ENCODE measurements around the gene KCNC2. TPM values are rescaled to one million over a fixed set of nuclear protein-coding genes. Genes with fewer than 3 reads are reported as not detected.

Gene KCNC2
- total RNA-seq, 2 donors from 2014 or later, result 0.26 TPM; not detected in 1

DNA sequence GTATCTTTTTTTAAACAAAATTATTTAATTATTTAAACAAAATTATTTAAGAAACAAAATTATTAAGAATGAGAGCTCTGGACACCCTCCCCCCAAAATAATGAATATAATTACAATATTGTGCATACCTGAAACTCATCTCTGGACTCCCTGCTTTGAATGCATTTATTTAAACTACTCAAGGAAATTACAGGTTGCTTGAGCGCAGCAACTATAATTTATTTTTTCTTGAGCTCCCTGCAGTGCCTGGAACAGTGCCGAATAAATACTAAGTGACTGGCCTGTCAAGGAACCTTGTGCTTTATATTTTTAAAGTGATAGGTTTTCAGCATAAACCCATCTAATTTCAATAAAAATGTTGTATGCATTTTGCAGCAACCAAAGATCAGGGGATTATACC, 93.9 kb downstream of the KCNC2 start:
- no peak for DNase-seq
- intact Hi-C loops (cut with DNase I), result no loop called here

DNA sequence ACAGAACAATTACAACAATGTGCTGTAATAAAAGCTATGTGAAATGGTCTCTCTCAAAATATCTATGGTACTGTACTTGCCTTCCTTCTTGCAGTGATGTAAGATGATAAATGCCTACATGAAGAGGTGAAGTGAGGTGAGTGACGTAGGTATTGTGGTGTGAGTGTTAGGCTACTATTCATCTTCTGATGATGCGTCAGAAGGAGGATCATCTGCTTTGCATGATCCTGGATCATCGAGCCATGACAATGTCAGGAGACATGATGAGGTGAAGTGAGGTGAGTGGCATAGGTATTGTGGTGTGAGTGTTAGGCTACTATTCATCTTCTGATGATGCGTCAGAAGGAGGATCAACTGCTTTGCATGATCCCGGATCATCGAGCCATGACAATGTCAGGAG, 105.8 kb downstream of the KCNC2 start:
- 83 to 87% methylated on average over 6 of the region's 6 CpGs for WGBS, 2 donors
- intact Hi-C loops (cut with DNase I), result no loop called here
- H3K27ac ChIP-seq, result no peak overlapping the region

More for the DNA sequence above, 93.9 kb downstream of the KCNC2 start:
- no peaks in the 10 kb centered on the region for H3K4me1 ChIP-seq
- H3K27me3 ChIP-seq, result no peaks in the 10 kb centered on the region
- ATAC-seq, result no peak
- no peaks in the 10 kb centered on the region for H3K36me3 ChIP-seq (replicated peaks in 1 of 2; ENCODE audit: insufficient read depth in 1 of 2, low read depth in 2 of 2)
- TF ChIP-seq, protein P1, sequence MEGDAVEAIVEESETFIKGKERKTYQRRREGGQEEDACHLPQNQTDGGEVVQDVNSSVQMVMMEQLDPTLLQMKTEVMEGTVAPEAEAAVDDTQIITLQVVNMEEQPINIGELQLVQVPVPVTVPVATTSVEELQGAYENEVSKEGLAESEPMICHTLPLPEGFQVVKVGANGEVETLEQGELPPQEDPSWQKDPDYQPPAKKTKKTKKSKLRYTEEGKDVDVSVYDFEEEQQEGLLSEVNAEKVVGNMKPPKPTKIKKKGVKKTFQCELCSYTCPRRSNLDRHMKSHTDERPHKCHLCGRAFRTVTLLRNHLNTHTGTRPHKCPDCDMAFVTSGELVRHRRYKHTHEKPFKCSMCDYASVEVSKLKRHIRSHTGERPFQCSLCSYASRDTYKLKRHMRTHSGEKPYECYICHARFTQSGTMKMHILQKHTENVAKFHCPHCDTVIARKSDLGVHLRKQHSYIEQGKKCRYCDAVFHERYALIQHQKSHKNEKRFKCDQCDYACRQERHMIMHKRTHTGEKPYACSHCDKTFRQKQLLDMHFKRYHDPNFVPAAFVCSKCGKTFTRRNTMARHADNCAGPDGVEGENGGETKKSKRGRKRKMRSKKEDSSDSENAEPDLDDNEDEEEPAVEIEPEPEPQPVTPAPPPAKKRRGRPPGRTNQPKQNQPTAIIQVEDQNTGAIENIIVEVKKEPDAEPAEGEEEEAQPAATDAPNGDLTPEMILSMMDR (IDR thresholded peaks at IDR 0.05), result no peak
- TF ChIP-seq POLR2A (IDR thresholded peaks at IDR 0.05), result no peak
- 83 to 89% methylated on average over 2 of the region's 2 CpGs for WGBS, 2 donors
- no peak overlapping the region for H3K4me3 ChIP-seq
- no peak overlapping the region for H3K27ac ChIP-seq
- H3K9me3 ChIP-seq, result no peaks in the 10 kb centered on the region

DNA sequence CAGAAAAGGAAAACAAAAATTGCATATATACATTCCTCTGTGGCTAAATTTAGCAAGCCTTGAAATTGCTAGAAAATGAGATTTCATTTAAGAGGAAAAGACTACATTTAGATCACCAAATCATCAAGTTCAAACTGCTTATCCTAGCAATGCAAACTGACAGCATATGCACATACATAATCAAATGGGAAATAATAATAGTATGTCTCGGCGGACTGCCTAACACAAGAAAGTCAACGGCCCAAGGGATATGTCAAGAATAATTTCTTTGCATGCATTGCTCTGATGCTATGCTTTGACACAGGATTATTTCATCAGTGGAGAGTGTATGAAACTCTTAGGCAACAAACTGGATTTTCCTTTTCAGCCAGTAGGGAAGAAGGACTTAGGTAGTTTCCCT, 107.9 kb downstream of the KCNC2 start:
- WGBS, 2 donors, result 83% methylated on average over 3 of the region's 3 CpGs
- ATAC-seq (no peak), DNase-seq (no peak)
- Histone ChIP-seq H3K4me1 (no peaks in the 10 kb centered on the region), H3K36me3 (replicated peaks in 1 of 2; ENCODE audit: insufficient read depth in 1 of 2, low read depth in 2 of 2) (no peaks in the 10 kb centered on the region), H3K27ac (no peak overlapping the region), H3K4me3 (no peak overlapping the region), H3K27me3 (no peaks in the 10 kb centered on the region), H3K9me3 (no peaks in the 10 kb centered on the region)
- TF ChIP-seq, protein P1 (IDR thresholded peaks at IDR 0.05), result no peak
- no peak for TF ChIP-seq POLR2A (IDR thresholded peaks at IDR 0.05)
- intact Hi-C loops (cut with DNase I), result no loop called here

More for the DNA sequence above, 105.8 kb downstream of the KCNC2 start:
- DNase-seq (no peak), ATAC-seq (no peak)
- H3K9me3 ChIP-seq, result no peaks in the 10 kb centered on the region
- no peaks in the 10 kb centered on the region for H3K27me3 ChIP-seq
- H3K4me3 ChIP-seq, result no peak overlapping the region
- no peaks in the 10 kb centered on the region for H3K4me1 ChIP-seq
- no peak for TF ChIP-seq POLR2A (IDR thresholded peaks at IDR 0.05)
- TF ChIP-seq, protein P1 (IDR thresholded peaks at IDR 0.05), result no peak
- no peaks in the 10 kb centered on the region for H3K36me3 ChIP-seq (replicated peaks in 1 of 2; ENCODE audit: insufficient read depth in 1 of 2, low read depth in 2 of 2)

DNA sequence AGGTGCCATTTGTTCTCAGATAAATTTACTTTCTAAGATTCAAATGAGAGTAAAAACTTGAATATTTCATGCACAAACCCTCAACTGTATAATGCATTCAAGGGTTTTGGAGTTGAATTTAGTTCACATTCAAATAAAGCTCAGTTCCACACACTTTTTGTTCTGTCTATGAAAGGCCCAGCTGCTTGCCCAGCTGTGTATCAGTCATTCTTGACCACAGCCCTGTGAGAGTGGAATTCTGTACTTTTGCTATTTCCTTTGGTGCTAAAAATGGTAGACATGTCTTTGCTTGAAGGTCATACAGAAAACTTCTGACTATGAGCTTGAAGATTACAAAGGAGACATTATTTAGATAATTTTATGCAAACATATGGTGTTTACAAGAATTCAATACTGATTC, 110.4 kb downstream of the KCNC2 start:
- Histone ChIP-seq H3K4me3 (no peak overlapping the region), H3K4me1 (no peaks in the 10 kb centered on the region), H3K27ac (no peak overlapping the region), H3K36me3 (replicated peaks in 1 of 2; ENCODE audit: insufficient read depth in 1 of 2, low read depth in 2 of 2) (no peaks in the 10 kb centered on the region), H3K9me3 (no peaks in the 10 kb centered on the region), H3K27me3 (no peaks in the 10 kb centered on the region)
- no peak for ATAC-seq
- TF ChIP-seq, protein P1 (IDR thresholded peaks at IDR 0.05), result no peak
- no peak for DNase-seq
- intact Hi-C loops (cut with DNase I), result no loop called here

DNA sequence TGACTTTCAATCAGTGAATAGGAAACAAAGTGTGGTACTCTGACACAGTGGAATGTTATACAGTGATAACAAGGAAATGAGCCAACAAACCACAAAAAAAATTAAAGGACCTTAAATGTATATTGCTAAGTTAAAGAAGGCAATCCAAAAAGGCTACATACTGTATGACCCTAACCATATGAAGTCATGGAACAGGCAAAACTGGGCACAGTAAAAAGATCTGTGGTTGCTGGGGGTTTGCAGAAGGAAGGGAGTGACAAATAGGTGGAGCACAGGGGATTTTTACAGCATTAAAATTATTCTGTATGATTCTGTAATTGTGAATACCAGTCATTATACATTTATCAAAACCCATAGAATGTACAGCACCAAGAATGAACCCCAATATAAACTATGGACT, 112.6 kb downstream of the KCNC2 start:
- Histone ChIP-seq H3K27ac (no peak overlapping the region), H3K9me3 (no peaks in the 10 kb centered on the region), H3K4me1 (no peaks in the 10 kb centered on the region), H3K4me3 (no peak overlapping the region), H3K36me3 (replicated peaks in 1 of 2; ENCODE audit: insufficient read depth in 1 of 2, low read depth in 2 of 2) (no peaks in the 10 kb centered on the region), H3K27me3 (no peaks in the 10 kb centered on the region)
- intact Hi-C loops (cut with DNase I), result no loop called here
- DNase-seq, result no peak
- no peak for ATAC-seq
- no peak for TF ChIP-seq POLR2A (IDR thresholded peaks at IDR 0.05)
- TF ChIP-seq, protein P1 (IDR thresholded peaks at IDR 0.05), result no peak
